Measurements from ENCODE around the gene P3R3URF. TPM values are rescaled to one million over a fixed set of nuclear protein-coding genes. Genes with fewer than 3 reads are reported as not detected.
A peak's percentile ranks its signal among the peaks of the same experiment; 100 is the strongest.

P3R3URF gene
- total and polyA plus RNA-seq, 9 of the 15 experiments (the other 6 are each of a cell fraction or from before 2014, with no cell fraction given), result not detected

DNA sequence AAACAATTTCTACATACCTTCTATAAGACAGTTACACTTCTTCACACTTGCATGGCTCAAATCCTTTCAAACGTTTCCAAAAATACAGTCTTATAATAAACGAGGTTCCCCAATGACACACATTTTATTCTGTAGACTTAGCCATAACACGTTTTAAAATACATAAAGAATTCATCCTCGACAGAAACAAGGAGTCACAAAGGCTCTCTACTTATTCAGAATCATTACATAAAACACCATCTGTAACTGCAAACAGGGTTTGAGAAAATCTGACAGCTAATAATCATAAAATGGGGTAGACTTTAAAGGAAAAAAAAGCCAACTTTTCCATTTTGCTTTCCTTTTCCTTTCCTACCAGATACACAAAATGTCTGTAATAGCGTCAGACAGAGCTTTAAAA, 45.7 kb downstream of the P3R3URF start (continued):
- TF ChIP-seq, protein P1, sequence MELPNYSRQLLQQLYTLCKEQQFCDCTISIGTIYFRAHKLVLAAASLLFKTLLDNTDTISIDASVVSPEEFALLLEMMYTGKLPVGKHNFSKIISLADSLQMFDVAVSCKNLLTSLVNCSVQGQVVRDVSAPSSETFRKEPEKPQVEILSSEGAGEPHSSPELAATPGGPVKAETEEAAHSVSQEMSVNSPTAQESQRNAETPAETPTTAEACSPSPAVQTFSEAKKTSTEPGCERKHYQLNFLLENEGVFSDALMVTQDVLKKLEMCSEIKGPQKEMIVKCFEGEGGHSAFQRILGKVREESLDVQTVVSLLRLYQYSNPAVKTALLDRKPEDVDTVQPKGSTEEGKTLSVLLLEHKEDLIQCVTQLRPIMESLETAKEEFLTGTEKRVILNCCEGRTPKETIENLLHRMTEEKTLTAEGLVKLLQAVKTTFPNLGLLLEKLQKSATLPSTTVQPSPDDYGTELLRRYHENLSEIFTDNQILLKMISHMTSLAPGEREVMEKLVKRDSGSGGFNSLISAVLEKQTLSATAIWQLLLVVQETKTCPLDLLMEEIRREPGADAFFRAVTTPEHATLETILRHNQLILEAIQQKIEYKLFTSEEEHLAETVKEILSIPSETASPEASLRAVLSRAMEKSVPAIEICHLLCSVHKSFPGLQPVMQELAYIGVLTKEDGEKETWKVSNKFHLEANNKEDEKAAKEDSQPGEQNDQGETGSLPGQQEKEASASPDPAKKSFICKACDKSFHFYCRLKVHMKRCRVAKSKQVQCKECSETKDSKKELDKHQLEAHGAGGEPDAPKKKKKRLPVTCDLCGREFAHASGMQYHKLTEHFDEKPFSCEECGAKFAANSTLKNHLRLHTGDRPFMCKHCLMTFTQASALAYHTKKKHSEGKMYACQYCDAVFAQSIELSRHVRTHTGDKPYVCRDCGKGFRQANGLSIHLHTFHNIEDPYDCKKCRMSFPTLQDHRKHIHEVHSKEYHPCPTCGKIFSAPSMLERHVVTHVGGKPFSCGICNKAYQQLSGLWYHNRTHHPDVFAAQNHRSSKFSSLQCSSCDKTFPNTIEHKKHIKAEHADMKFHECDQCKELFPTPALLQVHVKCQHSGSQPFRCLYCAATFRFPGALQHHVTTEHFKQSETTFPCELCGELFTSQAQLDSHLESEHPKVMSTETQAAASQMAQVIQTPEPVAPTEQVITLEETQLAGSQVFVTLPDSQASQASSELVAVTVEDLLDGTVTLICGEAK (IDR thresholded peaks at IDR 0.05), result 0 out of 2 replicates have a peak, but pooled peaks have one; percentile 6
- TF ChIP-seq, protein P1 (CRISPR knock-in tag; IDR thresholded peaks at IDR 0.05), result no peak
